ENCODE results near the gene CACNA1I. TPM values are rescaled to one million over a fixed set of nuclear protein-coding genes. Genes with fewer than 3 reads are reported as not detected.

CACNA1I gene
- polyA plus RNA-seq, 1 of the 3 experiments (the other 2 are of a cell fraction): not detected

DNA sequence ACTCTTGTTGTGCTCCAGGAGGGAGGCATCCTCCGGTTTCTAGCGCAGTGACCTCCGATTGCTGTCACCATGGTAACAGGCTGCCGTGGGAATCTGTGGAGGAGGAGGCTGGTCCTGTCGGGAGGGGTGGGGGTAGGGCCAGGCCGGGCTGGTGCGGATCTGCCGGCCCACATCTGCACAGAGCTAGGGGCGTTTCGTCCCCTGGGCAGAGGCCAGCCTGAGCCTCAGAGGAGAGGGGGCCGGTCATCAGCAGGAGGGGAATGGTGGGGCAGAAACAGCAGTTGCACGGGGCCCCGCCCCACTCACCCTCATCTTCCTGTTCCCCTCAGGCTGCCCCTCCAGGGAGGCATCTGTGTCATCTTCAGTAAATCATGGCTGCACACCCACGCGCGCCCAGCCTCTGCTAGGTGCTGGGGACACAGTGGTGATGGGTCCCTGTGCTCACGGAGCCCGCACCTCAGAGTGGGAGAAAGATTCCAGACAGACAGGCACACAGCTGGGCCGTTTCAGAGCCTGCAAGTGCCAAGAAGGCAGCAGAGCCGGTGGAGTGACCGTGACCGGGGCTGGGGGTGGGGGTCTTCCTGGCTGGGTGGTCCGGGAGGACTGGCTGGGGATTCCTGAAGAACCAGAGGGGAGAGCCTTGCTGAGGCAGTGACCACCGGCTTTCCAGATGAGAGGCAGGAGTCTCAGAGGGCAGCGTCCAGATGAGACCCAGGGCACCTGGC lies 120.5 kb downstream of the CACNA1I start:
- Histone ChIP-seq H3K9ac (no peak overlapping the region), H3K27ac (ENCODE audit: low read depth in 2 of 2, low read length in 1 of 2) (no peak overlapping the region), H3K79me2 (ENCODE audit: insufficient read depth) (no peaks in the 10 kb centered on the region), H3K4me1 (ENCODE audit: control insufficient read depth in 1 of 2, insufficient read depth in 2 of 2, low read depth in 1 of 2, low read length in 1 of 2) (peaks cover 0 to 10% of the 10 kb centered on the region in 2 experiments; a peak in 1 of 4 replicates), H3K9me2 (no peaks in the 10 kb centered on the region), H2AFZ (ENCODE audit: low read depth) (no peak overlapping the region), H3K27me3 (ENCODE audit: insufficient read depth) (no peaks in the 10 kb centered on the region), H3K4me3 (ENCODE audit: low read depth in 2 of 2, low read length in 1 of 2) (no peak overlapping the region), H3K4me2 (no peak overlapping the region), H3F3A (replicated peaks; ENCODE audit: insufficient read depth) (no peaks in the 10 kb centered on the region), H3K36me3 (replicated peaks in 1 of 2; ENCODE audit: control insufficient read depth in 1 of 2, insufficient read depth in 2 of 2, low read length in 1 of 2) (no peaks in the 10 kb centered on the region), H3K9me3 (no peaks in the 10 kb centered on the region), H4K20me1 (ENCODE audit: insufficient read depth) (no peaks in the 10 kb centered on the region)
- POLR2A ChIA-PET: no interaction called here
- CTCF ChIA-PET: interaction anchor here (1.3 kb wide), 1 partner anchor 13 kb away, joined by 4 read pairs; no protein-coding TSS in a partner anchor
- TF ChIP-seq MEF2A (IDR thresholded peaks at IDR 0.05; ENCODE audit: borderline replicate concordance, low read depth): no peak
- TF ChIP-seq YY1 (IDR thresholded peaks at IDR 0.05; ENCODE audit: low read depth): no peak
- no peak for TF ChIP-seq NFIC (IDR thresholded peaks at IDR 0.05; ENCODE audit: borderline replicate concordance)
- TF ChIP-seq GABPA (IDR thresholded peaks at IDR 0.05; ENCODE audit: low read depth): no peak
- TF ChIP-seq, protein P1, sequence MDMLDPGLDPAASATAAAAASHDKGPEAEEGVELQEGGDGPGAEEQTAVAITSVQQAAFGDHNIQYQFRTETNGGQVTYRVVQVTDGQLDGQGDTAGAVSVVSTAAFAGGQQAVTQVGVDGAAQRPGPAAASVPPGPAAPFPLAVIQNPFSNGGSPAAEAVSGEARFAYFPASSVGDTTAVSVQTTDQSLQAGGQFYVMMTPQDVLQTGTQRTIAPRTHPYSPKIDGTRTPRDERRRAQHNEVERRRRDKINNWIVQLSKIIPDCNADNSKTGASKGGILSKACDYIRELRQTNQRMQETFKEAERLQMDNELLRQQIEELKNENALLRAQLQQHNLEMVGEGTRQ (IDR thresholded peaks at IDR 0.05; ENCODE audit: borderline replicate concordance, low read depth, low read length): no peak
- no peak for TF ChIP-seq PBX3 (IDR thresholded peaks at IDR 0.05)
- no peak for TF ChIP-seq POLR2AphosphoS5 (IDR thresholded peaks at IDR 0.05; ENCODE audit: low read depth, low read length)
- no peak for TF ChIP-seq FOXM1 (IDR thresholded peaks at IDR 0.05; ENCODE audit: low read depth)
- TF ChIP-seq GATA2 (CRISPR knock-in tag; IDR thresholded peaks at IDR 0.05): no peak
- no peak for TF ChIP-seq NRF1 (IDR thresholded peaks at IDR 0.05; ENCODE audit: low read depth, low read length)
- TF ChIP-seq EZH2phosphoT487 (IDR thresholded peaks at IDR 0.05; ENCODE audit: borderline replicate concordance, low read depth): no peak
- no peak for TF ChIP-seq TAF1 (IDR thresholded peaks at IDR 0.05; ENCODE audit: borderline replicate concordance, low read depth, low read length)
- no peak for TF ChIP-seq RCOR1 (IDR thresholded peaks at IDR 0.05; ENCODE audit: low read length)
- TF ChIP-seq MAX (IDR thresholded peaks at IDR 0.05; ENCODE audit: low read depth): no peak
- TF ChIP-seq MXI1 (IDR thresholded peaks at IDR 0.05; ENCODE audit: low read depth, low read length): no peak
- TF ChIP-seq EP300 (IDR thresholded peaks at IDR 0.05; ENCODE audit: borderline replicate concordance in 1 of 2, low read depth in 1 of 2, low read length in 1 of 2): no peak
- TF ChIP-seq SIN3A (IDR thresholded peaks at IDR 0.05; ENCODE audit: borderline replicate concordance, low read depth, low read length): no peak
- whole genome bisulfite sequencing (ENCODE audit: low lambda C conversion rate): 33% methylated on average over 4 of the region's 25 CpGs
- peak; percentile 83 for DNase-seq

All from SK-N-SH (cell line).